Neuron (in vitro differentiated cells): ENCODE results near the gene CCDC78.
A peak's percentile ranks its signal among the peaks of the same experiment; 100 is the strongest.

Source experiments
- H2AFZ ChIP-seq: one replicate; pipeline ENCODE4 v1.6.1; 2013; ENCODE audit warnings: low read depth, mild to moderate bottlenecking, inconsistent platforms, low read length, moderate library complexity
- H3K27me3 ChIP-seq: one replicate; pipeline ENCODE4 v1.6.1; 2013; ENCODE audit warnings: low read length; ENCODE audit not compliant: insufficient read depth
- H3K36me3 ChIP-seq: one replicate; pipeline ENCODE4 v1.6.1; 2013; ENCODE audit warnings: low read length; ENCODE audit not compliant: insufficient read depth
- H3K4me1 ChIP-seq: one replicate; pipeline ENCODE4 v1.6.1; 2013; ENCODE audit warnings: low read length; ENCODE audit not compliant: insufficient read depth
- H3K4me3 ChIP-seq: 2 replicates; pipeline ENCODE4 v1.5.1; 2013; ENCODE audit warnings: mild to moderate bottlenecking, low read length, moderate library complexity
- H3K9me3 ChIP-seq: one replicate; pipeline ENCODE4 v1.6.1; 2013; ENCODE audit warnings: low read length

Gene CCDC78

GRCh38 chr16:726438-727290 is at the start of gene CCDC78, which contains the start of gene HAGHL:
Gene CCDC78, minus strand, starts transcription at chr16:726443. Its CDS starts 76 bp downstream, at chr16:726367.
Gene HAGHL, plus strand, starts transcription at chr16:727106. Its CDS starts 404 bp downstream, at chr16:727510.
- peak within 1 kb of the TSS; percentile 41 for H3K4me3 ChIP-seq
- peaks cover 2% of the 10 kb centered on the region for H3K36me3 ChIP-seq
- no peaks in the 10 kb centered on the region for H3K9me3 ChIP-seq
- H3K4me1 ChIP-seq, result peaks cover 17% of the 10 kb centered on the region
- H3K27me3 ChIP-seq, result no peaks in the 10 kb centered on the region
- H2AFZ ChIP-seq, result no peak within 1 kb of the TSS

GRCh38 chr16:775236-775796 is 49.1 kb upstream of the CCDC78 start:
- H2AFZ ChIP-seq, result no peak overlapping the region
- H3K36me3 ChIP-seq, result no peaks in the 10 kb centered on the region
- H3K4me3 ChIP-seq, result no peak overlapping the region
- H3K9me3 ChIP-seq, result no peaks in the 10 kb centered on the region
- H3K27me3 ChIP-seq, result peaks cover 26% of the 10 kb centered on the region
- H3K4me1 ChIP-seq, result no peaks in the 10 kb centered on the region

GRCh38 chr16:774086-775001 is 48.1 kb upstream of the CCDC78 start:
- H3K4me1 ChIP-seq, result no peaks in the 10 kb centered on the region
- H3K27me3 ChIP-seq, result peaks cover 18% of the 10 kb centered on the region
- H3K9me3 ChIP-seq, result no peaks in the 10 kb centered on the region
- no peak overlapping the region for H3K4me3 ChIP-seq
- no peak overlapping the region for H2AFZ ChIP-seq
- H3K36me3 ChIP-seq, result no peaks in the 10 kb centered on the region

GRCh38 chr16:772959-773358 is 46.7 kb upstream of the CCDC78 start:
- H2AFZ ChIP-seq, result no peak overlapping the region
- H3K4me1 ChIP-seq, result no peaks in the 10 kb centered on the region
- peaks cover 11% of the 10 kb centered on the region for H3K27me3 ChIP-seq
- no peaks in the 10 kb centered on the region for H3K9me3 ChIP-seq
- H3K36me3 ChIP-seq, result no peaks in the 10 kb centered on the region
- H3K4me3 ChIP-seq, result no peak overlapping the region

GRCh38 chr16:770411-770810 is 44.2 kb upstream of the CCDC78 start:
- no peaks in the 10 kb centered on the region for H3K36me3 ChIP-seq
- peaks cover 3% of the 10 kb centered on the region for H3K27me3 ChIP-seq
- H3K4me3 ChIP-seq, result no peak overlapping the region
- no peak overlapping the region for H2AFZ ChIP-seq
- no peaks in the 10 kb centered on the region for H3K9me3 ChIP-seq
- H3K4me1 ChIP-seq, result no peaks in the 10 kb centered on the region

- Histone ChIP-seq H3K36me3 (no peaks in the 10 kb centered on the region), H3K27me3 (peaks cover 3% of the 10 kb centered on the region), H3K9me3 (no peaks in the 10 kb centered on the region), H3K4me1 (no peaks in the 10 kb centered on the region), H2AFZ (no peak overlapping the region), H3K4me3 (no peak overlapping the region)
Measured at GRCh38 chr16:769934-770333, 43.7 kb upstream of the CCDC78 start.

- H3K9me3 ChIP-seq, result no peaks in the 10 kb centered on the region
- H3K4me3 ChIP-seq, result no peak overlapping the region
- H3K4me1 ChIP-seq, result no peaks in the 10 kb centered on the region
- no peaks in the 10 kb centered on the region for H3K36me3 ChIP-seq
- no peak overlapping the region for H2AFZ ChIP-seq
- peaks cover 3% of the 10 kb centered on the region for H3K27me3 ChIP-seq
Measured at GRCh38 chr16:769184-769784, 43.0 kb upstream of the CCDC78 start.

GRCh38 chr16:768428-768827 is 42.2 kb upstream of the CCDC78 start:
- Histone ChIP-seq H3K36me3 (no peaks in the 10 kb centered on the region), H3K9me3 (no peaks in the 10 kb centered on the region), H3K27me3 (no peaks in the 10 kb centered on the region), H2AFZ (no peak overlapping the region), H3K4me1 (no peaks in the 10 kb centered on the region), H3K4me3 (no peak overlapping the region)

- Histone ChIP-seq H3K9me3 (no peaks in the 10 kb centered on the region), H3K4me3 (no peak overlapping the region), H2AFZ (no peak overlapping the region), H3K36me3 (no peaks in the 10 kb centered on the region), H3K27me3 (no peaks in the 10 kb centered on the region), H3K4me1 (no peaks in the 10 kb centered on the region)
Measured at GRCh38 chr16:767743-768235, 41.5 kb upstream of the CCDC78 start.

- no peaks in the 10 kb centered on the region for H3K27me3 ChIP-seq
- H3K4me1 ChIP-seq, result no peaks in the 10 kb centered on the region
- H3K4me3 ChIP-seq, result no peak overlapping the region
Measured at GRCh38 chr16:766820-767640, 40.8 kb upstream of the CCDC78 start.

GRCh38 chr16:766008-766819 is 40.0 kb upstream of the CCDC78 start:
- no peaks in the 10 kb centered on the region for H3K27me3 ChIP-seq

More at GRCh38 chr16:766820-767640, 40.8 kb upstream of the CCDC78 start:
- no peaks in the 10 kb centered on the region for H3K9me3 ChIP-seq
- no peak overlapping the region for H2AFZ ChIP-seq
- H3K36me3 ChIP-seq, result no peaks in the 10 kb centered on the region

More at GRCh38 chr16:766008-766819, 40.0 kb upstream of the CCDC78 start:
- Histone ChIP-seq H3K9me3 (no peaks in the 10 kb centered on the region), H3K4me3 (no peak overlapping the region), H3K4me1 (no peaks in the 10 kb centered on the region), H2AFZ (no peak overlapping the region), H3K36me3 (no peaks in the 10 kb centered on the region)
